ENCODE data around the gene TOP3A.

The TOP3A gene

GRCh38 chr17:18253187-18253884 is 61.5 kb downstream of the TOP3A start:
- DNase-seq = no peak

DNA sequence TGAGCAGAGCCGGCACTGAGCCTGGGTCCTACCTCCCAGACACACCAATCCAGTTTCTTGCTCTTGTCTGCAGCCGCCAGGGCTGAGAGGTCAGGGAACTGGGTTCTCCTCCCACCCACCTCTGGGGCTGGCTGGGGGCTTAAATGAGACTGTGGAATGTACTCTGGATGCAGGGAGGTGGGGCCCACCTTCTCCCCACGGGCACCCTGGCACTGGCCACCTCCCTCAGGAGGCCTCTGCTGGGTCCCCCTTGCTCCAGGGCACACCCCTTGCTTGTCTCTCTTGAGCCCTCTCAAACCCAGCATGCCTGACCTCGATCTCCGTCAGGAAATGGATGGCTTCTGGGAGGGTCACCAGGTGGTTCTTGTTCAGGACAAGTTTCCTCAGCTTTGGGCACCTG is 62.6 kb downstream of the TOP3A start:
- DNase-seq = no peak

GRCh38 chr17:18251204-18251603 is 63.6 kb downstream of the TOP3A start:
- DNase-seq = no peak

- DNase-seq = no peak
These were observed 64.1 kb downstream of the TOP3A start for GRCh38 chr17:18250708-18251107.

DNA sequence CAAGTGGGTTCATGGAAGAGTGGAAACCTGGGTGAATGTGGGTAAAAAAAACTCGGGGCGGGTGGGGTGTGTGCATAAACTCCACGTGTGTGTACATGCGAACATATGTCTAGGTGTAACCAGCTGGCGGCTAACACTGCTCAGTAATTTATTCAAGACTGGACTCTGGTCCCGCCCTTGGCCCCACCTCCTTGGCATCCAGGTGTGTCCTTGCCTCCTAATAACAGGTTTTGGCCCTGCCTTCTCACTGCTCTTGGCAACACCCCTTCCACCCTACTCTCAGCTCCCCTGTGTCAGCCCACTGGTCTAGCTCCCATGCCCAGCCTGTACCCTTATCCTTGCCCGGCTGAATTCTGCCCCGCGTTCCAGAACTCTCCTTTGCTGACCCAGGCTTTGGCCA is 64.5 kb downstream of the TOP3A start:
- DNase-seq = no peak

- no peak for DNase-seq
These were observed 66.0 kb downstream of the TOP3A start for GRCh38 chr17:18248811-18249210.

DNA sequence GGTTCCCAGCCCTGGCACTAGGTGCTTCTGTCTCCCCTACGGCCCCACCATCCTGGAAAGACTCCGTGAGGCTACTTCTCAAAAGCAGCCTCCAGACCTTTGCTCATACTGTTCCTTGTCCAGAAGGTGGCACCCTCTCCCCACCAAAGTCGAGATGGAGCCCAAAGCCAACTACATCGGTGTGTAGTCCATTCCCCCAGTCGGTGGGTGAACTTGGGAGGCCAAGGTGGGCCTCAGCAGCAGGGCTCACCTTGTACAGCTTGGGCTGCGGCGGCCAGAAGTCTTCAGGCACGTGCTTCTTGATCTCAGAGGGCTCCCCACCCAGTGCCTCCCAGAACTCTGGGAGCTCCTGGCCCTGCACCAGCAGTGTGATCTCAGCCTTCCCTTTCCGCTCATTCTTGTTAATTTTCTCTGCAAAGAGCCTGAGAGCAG is 66.5 kb downstream of the TOP3A start:
- peak; percentile 67 to 74 (median 74) for DNase-seq

GRCh38 chr17:18247613-18248001 is 67.2 kb downstream of the TOP3A start:
- DNase-seq = no peak

- peak; percentile 45 to 76 (median 52) for DNase-seq
These were observed 67.7 kb downstream of the TOP3A start for GRCh38 chr17:18246880-18247612.

DNA sequence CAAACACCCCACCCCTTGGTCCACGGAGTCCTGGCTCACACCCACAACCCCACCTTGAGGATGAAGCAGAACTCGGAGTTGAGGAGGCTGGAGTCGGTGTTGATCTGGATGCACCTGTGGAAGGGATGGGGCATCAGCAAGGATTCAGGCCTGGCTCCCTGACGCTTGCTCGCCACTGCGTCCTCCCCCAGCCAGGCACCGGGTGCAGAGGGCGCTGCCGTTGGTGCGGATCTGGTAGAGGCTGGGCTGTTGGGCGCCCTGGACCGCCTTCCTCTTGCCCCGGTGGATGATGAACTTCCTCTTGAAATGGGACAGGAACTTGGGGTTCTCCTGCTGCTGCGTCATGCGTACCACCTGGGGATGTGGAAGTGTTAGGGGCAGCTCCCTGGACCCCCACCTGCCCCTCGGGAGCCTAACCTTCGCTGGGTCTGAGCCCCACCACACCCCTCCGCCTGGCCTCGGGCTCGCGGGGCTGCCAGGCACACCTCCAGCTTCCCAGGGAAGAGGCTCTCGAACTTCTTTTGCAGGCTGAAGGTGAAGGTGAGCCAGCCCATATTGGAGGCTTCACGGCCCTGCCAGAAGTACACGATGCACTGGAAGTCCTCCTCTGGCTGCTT is 68.6 kb downstream of the TOP3A start:
- no peak for DNase-seq

DNA sequence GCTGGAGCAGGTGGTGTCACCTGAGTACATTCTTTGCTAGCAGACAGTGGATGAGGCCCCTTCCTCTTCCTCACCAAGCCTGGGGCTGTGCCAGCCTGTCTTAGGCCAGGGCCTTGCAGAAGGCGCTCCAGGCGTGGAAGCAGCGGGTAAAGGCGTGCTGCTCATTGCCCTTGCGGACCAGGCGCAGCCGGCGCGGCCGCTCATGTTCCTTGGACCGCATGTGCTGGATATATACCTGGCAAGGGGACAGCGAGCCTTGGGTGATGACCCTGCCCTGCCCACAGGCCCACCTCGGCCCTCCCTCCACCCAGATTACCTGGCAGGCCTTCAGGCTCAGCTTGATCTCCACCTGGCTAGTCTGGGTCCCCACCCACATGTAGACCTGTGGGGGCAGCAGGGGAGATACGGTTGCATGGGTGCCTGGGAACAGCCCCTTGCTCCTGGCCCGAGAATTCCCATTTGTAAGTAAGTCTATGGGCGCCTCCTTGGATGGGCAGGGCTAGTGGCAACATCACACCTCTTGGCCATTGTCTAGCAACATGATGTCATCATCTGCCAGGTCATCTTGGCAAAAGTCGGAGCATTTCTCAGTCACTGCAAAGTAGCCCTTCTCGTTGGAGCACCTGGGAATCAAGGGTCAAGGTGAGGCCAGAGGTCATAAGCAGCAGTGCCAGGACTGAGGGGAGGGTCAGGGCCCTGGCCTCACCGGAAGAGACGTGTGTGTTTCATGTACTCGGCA is 69.6 kb downstream of the TOP3A start:
- DNase-seq = no peak

DNA sequence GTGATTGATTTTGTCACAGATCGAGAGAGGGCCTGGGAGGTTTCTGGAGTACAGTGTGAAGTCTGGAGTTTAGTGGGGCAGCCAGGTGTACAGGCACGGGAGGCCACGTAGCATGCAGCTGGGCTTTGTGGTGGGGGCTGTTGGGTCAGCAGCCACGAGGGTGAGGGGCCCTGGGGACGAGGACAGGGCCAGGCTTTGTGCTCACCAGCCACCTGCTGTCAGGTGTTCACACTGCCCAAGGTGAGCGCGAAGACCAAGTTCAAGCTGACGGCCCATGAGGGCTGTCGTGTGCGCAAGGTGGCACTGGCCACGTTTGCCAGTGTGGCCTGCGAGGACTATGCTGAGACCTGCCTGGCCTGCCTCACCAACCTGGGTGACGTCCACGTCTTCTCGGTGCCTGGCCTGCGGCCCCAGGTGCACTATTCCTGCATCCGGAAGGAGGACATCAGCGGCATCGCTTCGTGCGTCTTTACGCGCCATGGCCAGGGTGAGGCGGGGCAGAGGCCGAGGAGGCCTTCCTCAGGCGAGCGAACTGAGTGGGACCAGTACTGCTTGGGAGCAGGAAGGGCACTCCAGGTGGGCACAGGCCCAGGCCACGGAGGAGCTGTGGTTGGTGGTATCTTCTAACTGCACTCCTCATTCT is 73.4 kb downstream of the TOP3A start:
- DNase-seq = no peak

- no peak for DNase-seq
These were observed 74.3 kb downstream of the TOP3A start for GRCh38 chr17:18240449-18240848.

GRCh38 chr17:18238299-18238698 is 76.5 kb downstream of the TOP3A start:
- no peak for DNase-seq

GRCh38 chr17:18237461-18237860 is 77.3 kb downstream of the TOP3A start:
- no peak for DNase-seq

DNA sequence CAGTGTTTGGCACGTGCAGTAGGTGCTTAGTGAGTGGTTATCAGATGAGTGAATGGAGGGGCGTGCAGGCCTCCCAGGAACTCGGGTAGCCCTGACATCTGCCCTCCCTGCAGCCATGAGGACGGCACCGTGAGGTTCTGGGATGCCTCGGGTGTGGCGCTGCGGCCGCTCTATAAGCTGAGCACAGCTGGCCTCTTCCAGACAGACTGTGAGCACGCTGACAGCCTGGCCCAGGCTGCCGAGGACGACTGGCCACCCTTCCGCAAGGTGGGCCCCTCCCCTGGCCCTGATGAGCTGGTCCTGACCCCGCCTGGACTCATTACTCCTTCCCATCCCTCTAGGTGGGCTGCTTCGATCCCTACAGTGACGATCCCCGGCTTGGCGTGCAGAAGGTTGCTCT is 78.3 kb downstream of the TOP3A start:
- no peak for DNase-seq

- peak; percentile 33 to 75 (median 61) for DNase-seq
These were observed 79.0 kb downstream of the TOP3A start for GRCh38 chr17:18235743-18236256.

DNA sequence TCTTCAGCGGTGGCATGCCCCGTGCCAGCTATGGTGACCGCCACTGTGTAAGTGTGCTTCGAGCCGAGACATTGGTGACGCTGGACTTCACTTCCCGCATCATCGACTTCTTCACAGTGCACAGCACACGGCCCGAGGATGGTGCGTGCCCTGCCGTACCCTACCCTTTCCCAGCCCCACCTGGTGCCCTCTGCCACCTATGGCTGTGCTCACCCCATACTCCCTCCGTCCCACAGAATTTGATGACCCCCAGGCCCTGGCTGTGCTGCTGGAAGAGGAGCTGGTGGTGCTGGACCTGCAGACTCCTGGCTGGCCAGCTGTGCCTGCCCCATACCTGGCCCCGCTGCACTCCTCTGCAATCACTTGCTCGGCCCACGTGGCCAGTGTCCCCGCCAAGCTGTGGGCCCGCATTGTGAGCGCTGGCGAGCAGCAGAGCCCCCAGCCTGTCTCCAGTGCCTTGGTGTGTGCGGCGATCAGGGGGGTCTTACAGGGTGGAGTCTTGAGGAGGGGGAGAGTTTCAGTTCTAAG is 79.9 kb downstream of the TOP3A start:
- DNase-seq = no peak

- DNase-seq = no peak
These were observed 80.8 kb downstream of the TOP3A start for GRCh38 chr17:18233803-18234518.

- no peak for DNase-seq
These were observed 83.6 kb downstream of the TOP3A start for GRCh38 chr17:18231164-18231563.

Data from suppressor macrophage (primary cell).